Esophagus squamous epithelium (tissue), 5 donors: Measurements from ENCODE around the gene CCDC122. TPM values are rescaled to one million over a fixed set of nuclear protein-coding genes. Genes with fewer than 3 reads are reported as not detected.
A peak's percentile ranks its signal among the peaks of the same experiment; 100 is the strongest.

ENCODE experiments used
- DNase-seq: peaks from one replicate; lab custom pipeline; 2025; lab: John Stamatoyannopoulos, UW
- H3K27ac ChIP-seq, 4 donors: fragments of 200-600 bp; sonication (generic); one replicate each; pipeline ENCODE4 v1.5.1; 2016 to 2019; ENCODE audit warnings: mild to moderate bottlenecking in 1 of 4
- H3K27me3 ChIP-seq, 4 donors: fragments of 200-600 bp; sonication (generic); 1 replicate in 3 of 4; 2 replicates in 1 of 4; pipeline versions ENCODE4 v1.5.1 to v1.6.0; 2017 to 2021; ENCODE audit warnings: antibody characterized with exemption in 1 of 4
- H3K36me3 ChIP-seq, 3 donors: fragments of 200-600 bp; sonication (generic); one replicate each; pipeline ENCODE4 v1.5.1; 2016 to 2019
- H3K4me1 ChIP-seq, 3 donors: fragments of 200-600 bp; sonication (generic); one replicate each; pipeline ENCODE4 v1.5.1; 2017 to 2019
- H3K4me3 ChIP-seq, 4 donors: fragments of 200-600 bp; sonication (generic); 1 replicate in 3 of 4; 2 replicates in 1 of 4; pipeline ENCODE4 v1.5.1; 2016 to 2019; ENCODE audit warnings: mild to moderate bottlenecking in 2 of 4, moderate library complexity in 1 of 4
- H3K9me3 ChIP-seq, 3 donors: fragments of 200-600 bp; sonication (generic); one replicate each; pipeline ENCODE4 v1.5.1; 2016 to 2019
- CTCF ChIP-seq, 6 experiments: fragments of 450-650 bp in 4 of 6; fragments of 200-600 bp in 2 of 6; sonication (generic) in 2 of 6; IDR thresholded peaks; one replicate each; pipeline ENCODE4 v1.5.1; 2016 to 2019; ENCODE audit warnings: antibody characterized with exemption in 6 of 6, mild to moderate bottlenecking in 4 of 6, moderate library complexity in 4 of 6
- POLR2A ChIP-seq, 4 donors: fragments of 450-650 bp; IDR thresholded peaks; one replicate each; pipeline ENCODE4 v1.6.1; 2017; ENCODE audit warnings: antibody characterized with exemption in 4 of 4, mild to moderate bottlenecking in 4 of 4, moderate library complexity in 3 of 4
- WGBS, 2 donors: methylation state at CpG; one replicate each; pipeline ENCODE4 v1.1.5; 2018; 5-methylcytosine and 5-hydroxymethylcytosine counted together
- intact Hi-C: fragments of 100-400 bp; cut with DNase I; formaldehyde crosslinking; loops from one replicate; pipeline ENCODE4 v1.15.0; 2022
- small RNA-seq, 4 donors: library from RNA; depleted of rRNA; stranded (forward); fragments of <200 nt; gene quantifications; one replicate each; pipeline ENCODE3, GENCODE V24; 2016
- total RNA-seq, 4 donors: library from RNA; depleted of rRNA; stranded (reverse); fragments of >200 nt; gene quantifications; one replicate each; pipeline ENCODE4 v1.1.0, GENCODE V29; 2016
- donor health status: DM: yes; HTN: yes; CAD: no.

The CCDC122 gene
- total RNA-seq, 4 donors from 2014 or later, result 0.87 to 16.8 (median 2.1) TPM

- peak overlapping the region in 2 of 4 donors; percentile 59 to 69 for H3K27ac ChIP-seq
- peak overlapping the region; percentile 38 to 74 (median 60) for H3K4me3 ChIP-seq
- no peaks in the 10 kb centered on the region for H3K36me3 ChIP-seq
- TF ChIP-seq CTCF (IDR thresholded peaks at IDR 0.05) (no peak), POLR2A (IDR thresholded peaks at IDR 0.05) (no peak)
- intact Hi-C loops, result no loop called here
- H3K27me3 ChIP-seq, result peaks cover 0 to 53% (median 0%) of the 10 kb centered on the region in 4 donors
- no peak for DNase-seq
- WGBS, 2 donors, result 12 to 31% methylated on average over 4 to 7 of the region's 9 CpGs
- peaks cover 5 to 32% (median 11%) of the 10 kb centered on the region in 3 donors for H3K4me1 ChIP-seq
- no peaks in the 10 kb centered on the region for H3K9me3 ChIP-seq
These were observed 92.0 kb downstream of the CCDC122 start for GRCh38 chr13:43787518-43787891.

GRCh38 chr13:43786766-43787517, 92.6 kb downstream of the CCDC122 start, which contains the start of gene ENOX1:
Gene ENOX1, minus strand, starts transcription at chr13:43786972.
- Histone ChIP-seq H3K36me3 (no peaks in the 10 kb centered on the region), H3K27ac (peak within 1 kb of the TSS; percentile 2 to 69 (median 62)), H3K4me1 (peaks cover 5 to 32% (median 11%) of the 10 kb centered on the region in 3 donors), H3K27me3 (peaks cover 0 to 53% (median 0%) of the 10 kb centered on the region in 4 donors), H3K4me3 (peak within 1 kb of the TSS; percentile 38 to 74 (median 60)), H3K9me3 (no peaks in the 10 kb centered on the region)
- intact Hi-C loops, result no loop called here
- no peak for TF ChIP-seq POLR2A (IDR thresholded peaks at IDR 0.05)
- TF ChIP-seq CTCF (IDR thresholded peaks at IDR 0.05), result no peak
- WGBS, 2 donors, result 1% methylated on average over 17 of the region's 93 CpGs; no CpG with 5 or more reads in 1 of the 2 donors
- no peak for DNase-seq

- H3K4me3 ChIP-seq, result peak overlapping the region; percentile 38 to 74 (median 60)
- peak overlapping the region in 3 of 4 donors; percentile 59 to 69 (median 65) for H3K27ac ChIP-seq
- WGBS, 2 donors, result no CpG with 5 or more reads among the region's 28 CpGs
- H3K4me1 ChIP-seq, result peaks cover 5 to 32% (median 11%) of the 10 kb centered on the region in 3 donors
- intact Hi-C loops, result no loop called here
- TF ChIP-seq CTCF (IDR thresholded peaks at IDR 0.05) (no peak), POLR2A (IDR thresholded peaks at IDR 0.05) (no peak)
- DNase-seq, result no peak
- H3K27me3 ChIP-seq, result peaks cover 0 to 50% (median 0%) of the 10 kb centered on the region in 4 donors
- H3K36me3 ChIP-seq, result no peaks in the 10 kb centered on the region
- H3K9me3 ChIP-seq, result no peaks in the 10 kb centered on the region
These were observed 93.1 kb downstream of the CCDC122 start for GRCh38 chr13:43786472-43786765.

Small RNA genes within 50 kb of the gene (small RNA-seq; reads per million reads assigned to genes)
- 0 reads per million in 4 donors for gene AL162713.1

Other genes with a start within 250 kb of the CCDC122 start
- under 1 TPM in 2 of 4 donors, not detected in 2; 0.48 to 0.76 TPM for gene ENOX1, start 92.8 kb downstream of the CCDC122 start, total RNA-seq
- 10 to 100 TPM in 2 of 4 donors, 1 to 10 TPM in 2; 3.3 to 15.3 (median 9.9) TPM for gene LACC1, start 164 bp upstream of the CCDC122 start, total RNA-seq